ENCODE measurements around the gene FLNA. TPM values are rescaled to one million over a fixed set of nuclear protein-coding genes. Genes with fewer than 3 reads are reported as not detected.

FLNA gene
- total RNA-seq, 2 donors from 2014 or later, result 230 to 308 TPM

DNA sequence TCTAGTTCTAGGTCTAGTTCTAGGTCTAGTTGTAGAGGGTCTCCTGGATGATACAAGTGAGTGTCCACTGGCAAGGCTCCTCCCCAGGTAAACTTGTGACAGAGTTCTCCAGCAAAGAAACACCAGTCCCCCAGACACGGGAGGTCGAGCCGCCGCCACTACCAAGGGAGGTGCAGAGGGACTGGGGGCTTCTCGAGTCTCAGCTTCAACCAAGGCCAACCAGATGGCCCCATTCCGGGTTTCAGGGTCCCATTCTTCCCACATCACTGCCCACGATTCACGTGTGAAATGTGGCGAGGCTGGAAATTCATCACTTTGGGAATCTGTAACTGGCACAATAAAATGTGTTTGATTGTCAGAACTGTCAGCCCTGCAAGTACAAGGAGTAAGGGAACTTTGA, 41.3 kb downstream of the FLNA start:
- WGBS, 2 donors, result 50% methylated on average over 2 of the region's 9 CpGs; no CpG with 5 or more reads in 1 of the 2 donors
- no peaks in the 10 kb centered on the region for H3K4me1 ChIP-seq
- TF ChIP-seq, protein P1, sequence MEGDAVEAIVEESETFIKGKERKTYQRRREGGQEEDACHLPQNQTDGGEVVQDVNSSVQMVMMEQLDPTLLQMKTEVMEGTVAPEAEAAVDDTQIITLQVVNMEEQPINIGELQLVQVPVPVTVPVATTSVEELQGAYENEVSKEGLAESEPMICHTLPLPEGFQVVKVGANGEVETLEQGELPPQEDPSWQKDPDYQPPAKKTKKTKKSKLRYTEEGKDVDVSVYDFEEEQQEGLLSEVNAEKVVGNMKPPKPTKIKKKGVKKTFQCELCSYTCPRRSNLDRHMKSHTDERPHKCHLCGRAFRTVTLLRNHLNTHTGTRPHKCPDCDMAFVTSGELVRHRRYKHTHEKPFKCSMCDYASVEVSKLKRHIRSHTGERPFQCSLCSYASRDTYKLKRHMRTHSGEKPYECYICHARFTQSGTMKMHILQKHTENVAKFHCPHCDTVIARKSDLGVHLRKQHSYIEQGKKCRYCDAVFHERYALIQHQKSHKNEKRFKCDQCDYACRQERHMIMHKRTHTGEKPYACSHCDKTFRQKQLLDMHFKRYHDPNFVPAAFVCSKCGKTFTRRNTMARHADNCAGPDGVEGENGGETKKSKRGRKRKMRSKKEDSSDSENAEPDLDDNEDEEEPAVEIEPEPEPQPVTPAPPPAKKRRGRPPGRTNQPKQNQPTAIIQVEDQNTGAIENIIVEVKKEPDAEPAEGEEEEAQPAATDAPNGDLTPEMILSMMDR (IDR thresholded peaks at IDR 0.05), result no peak
- no peak for TF ChIP-seq POLR2A (IDR thresholded peaks at IDR 0.05)
- DNase-seq (no peak), ATAC-seq (no peak)
- no peaks in the 10 kb centered on the region for H3K27me3 ChIP-seq
- no peaks in the 10 kb centered on the region for H3K36me3 ChIP-seq (replicated peaks in 1 of 2; ENCODE audit: insufficient read depth in 1 of 2, low read depth in 2 of 2)
- no peak overlapping the region for H3K27ac ChIP-seq
- no peak overlapping the region for H3K4me3 ChIP-seq
- H3K9me3 ChIP-seq, result no peaks in the 10 kb centered on the region
- intact Hi-C loops (cut with DNase I), result loop anchor here (5.0 kb wide), 1 partner anchor 49 kb away; no protein-coding TSS in a partner anchor

DNA sequence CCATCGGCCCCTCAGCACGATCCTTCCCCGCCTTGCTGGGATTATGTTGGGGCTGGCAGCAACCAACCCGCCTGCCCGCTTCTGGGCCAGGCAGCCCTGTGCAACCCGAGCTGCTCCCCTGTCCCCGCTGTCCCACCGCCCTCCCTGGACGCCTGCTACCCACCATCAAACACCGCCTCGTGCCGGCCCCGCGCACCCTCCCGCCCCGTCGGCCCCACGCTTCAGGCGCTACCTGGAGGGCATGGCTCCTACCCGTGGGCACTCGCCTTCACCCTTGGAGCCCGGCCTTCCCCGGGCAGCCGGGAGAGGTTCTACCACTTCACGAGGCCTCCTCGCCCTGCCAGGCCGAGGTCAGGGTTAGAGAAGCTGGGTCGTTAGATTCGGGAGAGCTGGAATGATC, 41.9 kb downstream of the FLNA start:
- no peaks in the 10 kb centered on the region for H3K27me3 ChIP-seq
- intact Hi-C loops (cut with DNase I), result loop anchor here (5.0 kb wide), 1 partner anchor 50 kb away; no protein-coding TSS in a partner anchor
- no peaks in the 10 kb centered on the region for H3K36me3 ChIP-seq (replicated peaks in 1 of 2; ENCODE audit: insufficient read depth in 1 of 2, low read depth in 2 of 2)
- no peaks in the 10 kb centered on the region for H3K9me3 ChIP-seq
- TF ChIP-seq POLR2A (IDR thresholded peaks at IDR 0.05), result no peak
- TF ChIP-seq, protein P1 (IDR thresholded peaks at IDR 0.05), result no peak
- H3K4me3 ChIP-seq, result no peak overlapping the region
- no peak for ATAC-seq
- H3K27ac ChIP-seq, result no peak overlapping the region
- peaks cover 4% of the 10 kb centered on the region for H3K4me1 ChIP-seq
- no peak for DNase-seq
- WGBS, 2 donors, result 86 to 92% methylated on average over 16 to 29 of the region's 29 CpGs

DNA sequence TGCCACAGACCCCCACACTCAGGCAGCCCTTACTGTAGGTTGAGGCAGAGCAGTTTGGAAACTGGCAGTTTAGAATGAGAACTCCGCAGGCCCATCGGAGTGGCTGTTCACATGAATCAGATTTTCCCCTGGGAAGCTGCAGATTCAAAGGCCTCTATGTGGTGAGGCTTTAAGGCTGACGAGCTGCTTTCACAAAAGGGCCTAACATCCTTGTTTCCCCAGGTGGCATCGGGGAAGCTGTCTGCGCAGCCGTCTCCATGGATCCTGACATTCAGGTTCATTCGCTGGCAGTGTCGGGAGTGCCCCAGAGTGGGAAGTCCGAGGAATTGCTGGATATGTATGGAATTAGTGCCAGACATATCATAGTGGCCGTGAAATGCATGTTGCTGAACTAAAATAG, 45.1 kb downstream of the FLNA start:
- ATAC-seq, result no peak
- Histone ChIP-seq H3K4me1 (peaks cover 9% of the 10 kb centered on the region), H3K36me3 (replicated peaks in 1 of 2; ENCODE audit: insufficient read depth in 1 of 2, low read depth in 2 of 2) (no peaks in the 10 kb centered on the region), H3K4me3 (no peak overlapping the region), H3K27me3 (no peaks in the 10 kb centered on the region), H3K27ac (no peak overlapping the region), H3K9me3 (no peaks in the 10 kb centered on the region)
- no peak for DNase-seq
- TF ChIP-seq, protein P1 (IDR thresholded peaks at IDR 0.05), result no peak
- no peak for TF ChIP-seq POLR2A (IDR thresholded peaks at IDR 0.05)
- intact Hi-C loops (cut with DNase I), result no loop called here
- 89% methylated on average over 1 to 9 of the region's 10 CpGs for WGBS, 2 donors

DNA sequence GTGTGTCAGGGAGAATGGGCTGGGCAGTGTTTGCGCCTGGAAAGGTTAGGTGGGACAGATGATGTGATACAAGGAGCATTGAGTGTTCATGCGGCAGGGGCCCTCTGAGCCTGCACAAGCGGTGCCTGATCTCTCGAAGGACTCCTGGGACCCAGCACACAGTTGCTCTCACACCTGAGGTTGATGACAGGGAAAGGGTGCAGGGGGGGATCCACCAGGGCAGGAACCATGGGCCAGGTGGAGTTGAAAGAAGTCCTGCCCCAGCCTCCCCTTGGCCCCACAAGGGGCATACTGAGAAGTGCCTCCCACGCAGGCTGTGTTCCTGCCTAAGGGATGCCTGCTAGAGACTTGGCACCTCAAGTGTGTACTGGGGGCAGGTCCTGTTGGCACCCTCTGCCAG, 45.8 kb downstream of the FLNA start:
- no peaks in the 10 kb centered on the region for H3K36me3 ChIP-seq (replicated peaks in 1 of 2; ENCODE audit: insufficient read depth in 1 of 2, low read depth in 2 of 2)
- H3K27me3 ChIP-seq, result no peaks in the 10 kb centered on the region

More for the DNA sequence above, 45.8 kb downstream of the FLNA start:
- no peak for TF ChIP-seq POLR2A (IDR thresholded peaks at IDR 0.05)
- TF ChIP-seq, protein P1 (IDR thresholded peaks at IDR 0.05), result no peak
- H3K4me1 ChIP-seq, result peaks cover 9% of the 10 kb centered on the region
- WGBS, 2 donors, result 92 to 93% methylated on average over 3 to 4 of the region's 5 CpGs
- intact Hi-C loops (cut with DNase I), result no loop called here
- ATAC-seq (no peak), DNase-seq (no peak)
- no peaks in the 10 kb centered on the region for H3K9me3 ChIP-seq
- H3K27ac ChIP-seq, result no peak overlapping the region
- no peak overlapping the region for H3K4me3 ChIP-seq
